H1 (cell line): ENCODE data around the gene PAK5.

Experiments
- CHD2 ChIP-seq: IDR thresholded peaks from 2 replicates; pipeline ENCODE4 v1.6.1; 2012; ENCODE audit warnings: low read length, improper control_type of control experiment
- EP300 ChIP-seq, 2 experiments: IDR thresholded peaks; 1 replicate in 1 of 2; 2 replicates in 1 of 2; pipeline ENCODE4 v1.6.1; 2011 to 2012; ENCODE audit warnings: low read depth in 2 of 2, low read length in 2 of 2, mild to moderate bottlenecking in 2 of 2, borderline replicate concordance in 1 of 2, inconsistent platforms in 1 of 2, moderate library complexity in 1 of 2
- GTF2F1 ChIP-seq: IDR thresholded peaks from 2 replicates; pipeline ENCODE4 v1.6.1; 2012; ENCODE audit warnings: low read depth, low read length, improper control_type of control experiment, borderline replicate concordance
- KDM4A ChIP-seq: IDR thresholded peaks from one replicate; pipeline ENCODE4 v1.7.1; 2012; ENCODE audit warnings: low read depth, mild to moderate bottlenecking, moderate library complexity, low read length, inconsistent platforms; ENCODE audit not compliant: severe bottlenecking
- POLR2AphosphoS5 ChIP-seq: IDR thresholded peaks from 2 replicates; pipeline ENCODE4 v1.6.1; 2011; ENCODE audit warnings: low read depth, low read length
- RFX5 ChIP-seq: IDR thresholded peaks from 2 replicates; pipeline ENCODE4 v1.6.1; 2011; ENCODE audit warnings: low read depth, low read length, improper control_type of control experiment, borderline replicate concordance
- RXRA ChIP-seq: IDR thresholded peaks from 2 replicates; pipeline ENCODE4 v1.6.1; 2011; ENCODE audit warnings: low read depth, mild to moderate bottlenecking, low read length, moderate library complexity; ENCODE audit not compliant: insufficient read depth
- SRF ChIP-seq: IDR thresholded peaks from 2 replicates; pipeline ENCODE4 v1.6.1; 2011; ENCODE audit warnings: mild to moderate bottlenecking, low read depth, low read length, moderate library complexity
- TF ChIP-seq, protein P1 (sequence below), 3 experiments: IDR thresholded peaks; 1 replicate in 2 of 3; 2 replicates in 1 of 3; pipeline versions ENCODE4 v1.5.1 to v1.6.1; 2011; ENCODE audit warnings: low read length in 3 of 3, mild to moderate bottlenecking in 3 of 3, inconsistent platforms in 2 of 3, low read depth in 1 of 3, moderate library complexity in 1 of 3; ENCODE audit not compliant: insufficient read depth in 1 of 3; ENCODE audit errors: control extremely low read depth in 1 of 3
- TF ChIP-seq, protein P2 (sequence below): IDR thresholded peaks from 2 replicates; pipeline ENCODE4 v1.6.1; 2012; ENCODE audit warnings: low read length, inconsistent platforms

DNA sequence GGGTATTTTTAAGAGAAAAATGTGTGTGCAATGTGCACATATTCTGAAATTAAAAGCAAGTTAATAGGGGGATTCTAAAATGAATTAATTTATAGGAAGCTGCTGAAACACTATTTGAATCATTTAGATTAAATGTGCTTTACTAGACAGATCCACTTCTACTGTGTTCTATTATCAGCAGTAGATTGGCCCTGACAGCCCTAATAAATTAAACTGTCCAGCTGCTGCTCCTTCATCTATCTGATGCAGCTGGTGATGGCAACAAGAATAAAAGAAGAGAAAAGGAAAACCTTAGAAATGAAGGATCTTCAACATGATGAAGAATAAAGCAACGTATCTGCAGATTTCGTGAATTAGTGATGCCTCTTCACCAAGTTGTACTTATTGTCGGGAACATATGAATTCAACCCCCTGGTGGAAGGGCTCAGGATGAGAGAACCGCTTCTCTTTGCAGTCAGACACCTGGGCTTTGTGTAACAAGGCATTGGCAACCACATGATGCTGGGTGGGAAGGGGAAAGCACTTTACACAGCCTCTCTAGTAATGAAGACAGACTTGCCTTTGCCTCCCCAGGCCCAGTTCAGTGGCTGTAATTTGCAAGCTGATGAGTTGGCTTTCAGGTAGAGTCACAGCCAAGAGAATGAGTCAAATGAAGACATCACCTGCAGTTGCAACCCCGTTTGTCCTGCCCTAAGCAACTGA, 230.1 kb downstream of the PAK5 start:
- TF ChIP-seq RFX5, result no peak
- TF ChIP-seq GTF2F1, result no peak
- TF ChIP-seq KDM4A, result no peak
- TF ChIP-seq, protein P1, sequence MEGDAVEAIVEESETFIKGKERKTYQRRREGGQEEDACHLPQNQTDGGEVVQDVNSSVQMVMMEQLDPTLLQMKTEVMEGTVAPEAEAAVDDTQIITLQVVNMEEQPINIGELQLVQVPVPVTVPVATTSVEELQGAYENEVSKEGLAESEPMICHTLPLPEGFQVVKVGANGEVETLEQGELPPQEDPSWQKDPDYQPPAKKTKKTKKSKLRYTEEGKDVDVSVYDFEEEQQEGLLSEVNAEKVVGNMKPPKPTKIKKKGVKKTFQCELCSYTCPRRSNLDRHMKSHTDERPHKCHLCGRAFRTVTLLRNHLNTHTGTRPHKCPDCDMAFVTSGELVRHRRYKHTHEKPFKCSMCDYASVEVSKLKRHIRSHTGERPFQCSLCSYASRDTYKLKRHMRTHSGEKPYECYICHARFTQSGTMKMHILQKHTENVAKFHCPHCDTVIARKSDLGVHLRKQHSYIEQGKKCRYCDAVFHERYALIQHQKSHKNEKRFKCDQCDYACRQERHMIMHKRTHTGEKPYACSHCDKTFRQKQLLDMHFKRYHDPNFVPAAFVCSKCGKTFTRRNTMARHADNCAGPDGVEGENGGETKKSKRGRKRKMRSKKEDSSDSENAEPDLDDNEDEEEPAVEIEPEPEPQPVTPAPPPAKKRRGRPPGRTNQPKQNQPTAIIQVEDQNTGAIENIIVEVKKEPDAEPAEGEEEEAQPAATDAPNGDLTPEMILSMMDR (IDR thresholded peaks at IDR 0.05; ENCODE audit: control extremely low read depth in 1 of 3, insufficient read depth in 1 of 3, low read depth in 1 of 3, low read length in 3 of 3), result peak in 2 of 3 experiments; percentile 6 to 17; a peak in 2 of 4 replicates
- TF ChIP-seq POLR2AphosphoS5, result no peak
- TF ChIP-seq EP300 (IDR thresholded peaks at IDR 0.05; ENCODE audit: borderline replicate concordance in 1 of 2, low read depth in 2 of 2, low read length in 2 of 2), result no peak
- TF ChIP-seq, protein P2, sequence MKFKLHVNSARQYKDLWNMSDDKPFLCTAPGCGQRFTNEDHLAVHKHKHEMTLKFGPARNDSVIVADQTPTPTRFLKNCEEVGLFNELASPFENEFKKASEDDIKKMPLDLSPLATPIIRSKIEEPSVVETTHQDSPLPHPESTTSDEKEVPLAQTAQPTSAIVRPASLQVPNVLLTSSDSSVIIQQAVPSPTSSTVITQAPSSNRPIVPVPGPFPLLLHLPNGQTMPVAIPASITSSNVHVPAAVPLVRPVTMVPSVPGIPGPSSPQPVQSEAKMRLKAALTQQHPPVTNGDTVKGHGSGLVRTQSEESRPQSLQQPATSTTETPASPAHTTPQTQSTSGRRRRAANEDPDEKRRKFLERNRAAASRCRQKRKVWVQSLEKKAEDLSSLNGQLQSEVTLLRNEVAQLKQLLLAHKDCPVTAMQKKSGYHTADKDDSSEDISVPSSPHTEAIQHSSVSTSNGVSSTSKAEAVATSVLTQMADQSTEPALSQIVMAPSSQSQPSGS, result no peak
- no peak for TF ChIP-seq CHD2
- no peak for TF ChIP-seq RXRA
- TF ChIP-seq SRF, result no peak
